PFSK-1 (cell line): ENCODE measurements around the gene KDF1.

Source experiments
- FOXP2 ChIP-seq: optimal IDR thresholded peaks from 2 replicates; pipeline ENCODE3; 2011; ENCODE audit warnings: borderline replicate concordance, control low read depth, inconsistent platforms; ENCODE audit not compliant: insufficient read depth; ENCODE audit errors: extremely low read length, extremely low read depth
- POLR2AphosphoS5 ChIP-seq: IDR thresholded peaks from 2 replicates; pipeline ENCODE4 v1.6.1; 2012; ENCODE audit warnings: low read depth, mild to moderate bottlenecking, control low read depth, low read length, moderate library complexity
- REST ChIP-seq, 2 experiments: IDR thresholded peaks; 2 replicates each; pipeline versions ENCODE4 v1.6.1 to v1.8.0; 2011 to 2012; ENCODE audit warnings: low read depth in 2 of 2, low read length in 2 of 2, control low read depth in 1 of 2, inconsistent platforms in 1 of 2, mild to moderate bottlenecking in 1 of 2, moderate library complexity in 1 of 2; ENCODE audit not compliant: insufficient read depth in 1 of 2
- SIN3A ChIP-seq: IDR thresholded peaks from 2 replicates; pipeline ENCODE4 v1.6.1; 2012; ENCODE audit warnings: mild to moderate bottlenecking, low read length, moderate library complexity, borderline replicate concordance; ENCODE audit not compliant: insufficient read depth
- TAF1 ChIP-seq: IDR thresholded peaks from 2 replicates; pipeline ENCODE4 v1.6.1; 2012; ENCODE audit warnings: low read length, control low read depth, borderline replicate concordance; ENCODE audit not compliant: insufficient read depth

KDF1 gene

GRCh38 chr1:26938004-26938658 lies 22.1 kb downstream of the KDF1 start:
- no peak for TF ChIP-seq FOXP2
- no peak for TF ChIP-seq SIN3A
- TF ChIP-seq REST (IDR thresholded peaks at IDR 0.05; ENCODE audit: insufficient read depth in 1 of 2, low read depth in 2 of 2, low read length in 2 of 2) = no peak
- no peak for TF ChIP-seq TAF1
- no peak for TF ChIP-seq POLR2AphosphoS5

- no peak for TF ChIP-seq FOXP2
- TF ChIP-seq SIN3A = no peak
- TF ChIP-seq TAF1 = no peak
- TF ChIP-seq POLR2AphosphoS5 = no peak; the same call in 1 of the 2 replicates
- no peak for TF ChIP-seq REST (IDR thresholded peaks at IDR 0.05; ENCODE audit: insufficient read depth in 1 of 2, low read depth in 2 of 2, low read length in 2 of 2)
Measured at GRCh38 chr1:26936823-26937222, 23.4 kb downstream of the KDF1 start.

- no peak for TF ChIP-seq SIN3A
- TF ChIP-seq TAF1 = no peak
- TF ChIP-seq POLR2AphosphoS5 = no peak
- no peak for TF ChIP-seq REST (IDR thresholded peaks at IDR 0.05; ENCODE audit: insufficient read depth in 1 of 2, low read depth in 2 of 2, low read length in 2 of 2)
- TF ChIP-seq FOXP2 = no peak
Measured at GRCh38 chr1:26932531-26932930, 27.7 kb downstream of the KDF1 start.

GRCh38 chr1:26923711-26924110 lies 36.6 kb downstream of the KDF1 start:
- TF ChIP-seq POLR2AphosphoS5 = no peak

GRCh38 chr1:26922901-26923300 lies 37.4 kb downstream of the KDF1 start:
- TF ChIP-seq TAF1 (no peak), FOXP2 (no peak), POLR2AphosphoS5 (no peak), SIN3A (no peak), REST (IDR thresholded peaks at IDR 0.05; ENCODE audit: insufficient read depth in 1 of 2, low read depth in 2 of 2, low read length in 2 of 2) (no peak)
